SK-N-SH (cell line): ENCODE data around the gene PPM1N. TPM values are rescaled to one million over a fixed set of nuclear protein-coding genes. Genes with fewer than 3 reads are reported as not detected.

Experiments used
- CTCF ChIA-PET: fragments of 300-600, 350-600 bp; formaldehyde crosslinking; extraction: SDS; loops from one replicate; lab custom pipeline; 2021; lab: Yijun Ruan, JAX
- POLR2A ChIA-PET: fragments of 350-600 bp; sonication (Branson Sonifier 250); formaldehyde crosslinking; extraction: SDS; loops from one replicate; lab custom pipeline; 2020; ENCODE audit warnings: antibody characterized with exemption, inconsistent platforms; lab: Yijun Ruan, JAX
- DNase-seq: peaks from one replicate; pipeline ENCODE4 v3.0.0; 2012
- H2AFZ ChIP-seq: fragments of 200-600 bp; sonication (generic); 2 replicates; pipeline ENCODE4 v1.8.1; 2016; ENCODE audit warnings: antibody characterized with exemption, mild to moderate bottlenecking, low read depth
- H3F3A ChIP-seq: fragments of 200-600 bp; sonication (generic); replicated peaks from 2 replicates; pipeline ENCODE3; 2016; ENCODE audit warnings: antibody characterized with exemption, mild to moderate bottlenecking; ENCODE audit not compliant: insufficient read depth
- H3K27ac ChIP-seq, 2 experiments: fragments of 200-500 bp in 1 of 2; fragments of 200-600 bp in 1 of 2; sonication (Bioruptor generic) in 1 of 2; sonication (generic), shearing (Covaris generic) in 1 of 2; 2 replicates each; pipeline versions ENCODE4 v1.5.1 to v1.6.1; 2014 to 2016; ENCODE audit warnings: low read depth in 2 of 2, inconsistent platforms in 1 of 2, low read length in 1 of 2, mild to moderate bottlenecking in 1 of 2, mixed read lengths in 1 of 2
- H3K27me3 ChIP-seq: fragments of 200-600 bp; sonication (generic), shearing (Covaris generic); 2 replicates; pipeline ENCODE4 v1.6.1; 2016; ENCODE audit warnings: mixed run types; ENCODE audit not compliant: insufficient read depth
- H3K36me3 ChIP-seq, 2 experiments: fragments of 200-500 bp in 1 of 2; fragments of 200-600 bp in 1 of 2; sonication (Bioruptor generic) in 1 of 2; sonication (generic) in 1 of 2; replicated peaks in 1 of 2; 2 replicates each; pipeline versions ENCODE3 to v1.5.1; 2014 to 2016; ENCODE audit warnings: low read length in 1 of 2, mild to moderate bottlenecking in 1 of 2; ENCODE audit not compliant: insufficient read depth in 2 of 2, control insufficient read depth in 1 of 2
- H3K4me1 ChIP-seq, 2 experiments: fragments of 200-500 bp in 1 of 2; fragments of 200-600 bp in 1 of 2; sonication (Bioruptor generic) in 1 of 2; sonication (generic), shearing (Covaris generic) in 1 of 2; 2 replicates each; pipeline versions ENCODE4 v1.5.1 to v1.6.1; 2014 to 2016; ENCODE audit warnings: low read depth in 1 of 2, low read length in 1 of 2, mixed run types in 1 of 2; ENCODE audit not compliant: insufficient read depth in 2 of 2, control insufficient read depth in 1 of 2
- H3K4me2 ChIP-seq: fragments of 200-600 bp; sonication (generic), shearing (Covaris generic); 2 replicates; pipeline ENCODE4 v1.6.1; 2017; ENCODE audit warnings: mixed run types
- H3K4me3 ChIP-seq, 2 experiments: fragments of 200-500 bp in 1 of 2; fragments of 200-600 bp in 1 of 2; sonication (Bioruptor generic) in 1 of 2; sonication (generic), shearing (Covaris generic) in 1 of 2; 2 replicates each; pipeline versions ENCODE4 v1.5.1 to v1.8.1; 2014 to 2016; ENCODE audit warnings: low read depth in 2 of 2, inconsistent platforms in 1 of 2, low read length in 1 of 2, mild to moderate bottlenecking in 1 of 2, mixed read lengths in 1 of 2, moderate library complexity in 1 of 2
- H3K79me2 ChIP-seq: fragments of 200-600 bp; sonication (generic); 2 replicates; pipeline ENCODE4 v1.8.1; 2017; ENCODE audit warnings: mild to moderate bottlenecking; ENCODE audit not compliant: insufficient read depth
- H3K9ac ChIP-seq: fragments of 200-600 bp; sonication (generic); 2 replicates; pipeline ENCODE4 v1.6.1; 2017; ENCODE audit warnings: mixed run types
- H3K9me2 ChIP-seq: fragments of 200-600 bp; sonication (generic); 2 replicates; pipeline ENCODE4 v1.6.1; 2017; ENCODE audit warnings: mixed run types
- H3K9me3 ChIP-seq: fragments of 200-600 bp; sonication (generic); 2 replicates; pipeline ENCODE4 v1.6.1; 2017; ENCODE audit warnings: mixed run types, mild to moderate bottlenecking, moderate library complexity
- H4K20me1 ChIP-seq: fragments of 200-600 bp; sonication (generic); 2 replicates; pipeline ENCODE4 v1.6.1; 2017; ENCODE audit warnings: mild to moderate bottlenecking, mixed run types; ENCODE audit not compliant: insufficient read depth
- ELF1 ChIP-seq: IDR thresholded peaks from 2 replicates; pipeline ENCODE4 v1.4.0; 2012
- FOXJ3 ChIP-seq: sonication (generic); formaldehyde crosslinking; IDR thresholded peaks from 2 replicates; pipeline ENCODE4 v1.5.1; 2020; ENCODE audit warnings: mild to moderate bottlenecking, missing genetic modification reagents
- JUND ChIP-seq: IDR thresholded peaks from 2 replicates; pipeline ENCODE4 v1.4.0; 2012
- RAD21 ChIP-seq: IDR thresholded peaks from 2 replicates; pipeline ENCODE4 v1.6.1; 2012; ENCODE audit warnings: mild to moderate bottlenecking, low read length
- REST ChIP-seq: IDR thresholded peaks from 2 replicates; pipeline ENCODE4 v1.6.1; 2012; ENCODE audit warnings: mild to moderate bottlenecking, low read depth, low read length, moderate library complexity
- TAF1 ChIP-seq: IDR thresholded peaks from 2 replicates; pipeline ENCODE4 v1.6.1; 2012; ENCODE audit warnings: low read depth, mild to moderate bottlenecking, low read length, moderate library complexity, borderline replicate concordance
- TCF12 ChIP-seq: IDR thresholded peaks from 2 replicates; pipeline ENCODE4 v1.4.0; 2012
- TEAD4 ChIP-seq: IDR thresholded peaks from 2 replicates; pipeline ENCODE4 v1.4.0; 2012; ENCODE audit warnings: mild to moderate bottlenecking, borderline replicate concordance; ENCODE audit not compliant: insufficient read depth
- YY1 ChIP-seq: IDR thresholded peaks from 2 replicates; pipeline ENCODE4 v1.4.0; 2012; ENCODE audit warnings: low read depth, mild to moderate bottlenecking
- WGBS: methylation state at CpG from one replicate; pipeline ENCODE4 v1.1.6; 2017; ENCODE audit warnings: low lambda C conversion rate; 5-methylcytosine and 5-hydroxymethylcytosine counted together
- polyA plus RNA-seq, 3 experiments: library from polyadenylated mRNA; depleted of rRNA; stranded (reverse); fragments of >200 nt; gene quantifications; 2 replicates each; pipeline ENCODE4 v1.2.3, GENCODE V29; 2012
- TF ChIP-seq, protein P1 (sequence below): IDR thresholded peaks from 2 replicates; pipeline ENCODE4 v1.4.0; 2012; ENCODE audit warnings: low read depth
- TF ChIP-seq, protein P2 (sequence below): fragments of 150-350 bp; IDR thresholded peaks from 2 replicates; pipeline ENCODE4 v1.6.1; 2017; ENCODE audit warnings: antibody characterized with exemption, low read length, low read depth, borderline replicate concordance
- TF ChIP-seq, protein P3 (sequence below): fragments of 150-350 bp; IDR thresholded peaks from 2 replicates; pipeline ENCODE4 v1.6.1; 2016; ENCODE audit warnings: mild to moderate bottlenecking, low read depth, low read length

The PPM1N gene
- polyA plus RNA-seq, 1 of the 3 experiments (the other 2 are of a cell fraction): 10.3 TPM

GRCh38 chr19:45484273-45484945 lies 13.8 kb upstream of the PPM1N start:
- ChIA-PET POLR2A (interaction anchor here (0.7 to 2.4 kb wide), 4 partner anchors 11 to 39 kb away, joined by 3 to 14 read pairs (median 4); no protein-coding TSS in a partner anchor), CTCF (interaction anchor here (0.7 to 27.6 kb wide), 30 partner anchors 8 to 457 kb away, joined by 3 to 870 read pairs (median 6); partner anchors contain the start of genes ERCC1, FOSB, PPM1N and PPP1R13L)
- no peaks in the 10 kb centered on the region for H3K27me3 ChIP-seq

More at GRCh38 chr19:45484273-45484945, 13.8 kb upstream of the PPM1N start:
- H3K4me2 ChIP-seq: no peak overlapping the region
- H2AFZ ChIP-seq: no peak overlapping the region
- no peak overlapping the region for H3K27ac ChIP-seq
- H4K20me1 ChIP-seq: no peaks in the 10 kb centered on the region
- H3K9me3 ChIP-seq: no peaks in the 10 kb centered on the region
- TF ChIP-seq YY1: no peak
- TF ChIP-seq ELF1: no peak
- TF ChIP-seq, protein P1, sequence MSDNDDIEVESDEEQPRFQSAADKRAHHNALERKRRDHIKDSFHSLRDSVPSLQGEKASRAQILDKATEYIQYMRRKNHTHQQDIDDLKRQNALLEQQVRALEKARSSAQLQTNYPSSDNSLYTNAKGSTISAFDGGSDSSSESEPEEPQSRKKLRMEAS: no peak
- TF ChIP-seq RAD21: no peak
- no peak for TF ChIP-seq TAF1
- TF ChIP-seq, protein P2, sequence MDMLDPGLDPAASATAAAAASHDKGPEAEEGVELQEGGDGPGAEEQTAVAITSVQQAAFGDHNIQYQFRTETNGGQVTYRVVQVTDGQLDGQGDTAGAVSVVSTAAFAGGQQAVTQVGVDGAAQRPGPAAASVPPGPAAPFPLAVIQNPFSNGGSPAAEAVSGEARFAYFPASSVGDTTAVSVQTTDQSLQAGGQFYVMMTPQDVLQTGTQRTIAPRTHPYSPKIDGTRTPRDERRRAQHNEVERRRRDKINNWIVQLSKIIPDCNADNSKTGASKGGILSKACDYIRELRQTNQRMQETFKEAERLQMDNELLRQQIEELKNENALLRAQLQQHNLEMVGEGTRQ: no peak
- no peak for TF ChIP-seq REST
- TF ChIP-seq TEAD4: no peak
- TF ChIP-seq JUND: no peak
- TF ChIP-seq TCF12: no peak
- TF ChIP-seq, protein P3, sequence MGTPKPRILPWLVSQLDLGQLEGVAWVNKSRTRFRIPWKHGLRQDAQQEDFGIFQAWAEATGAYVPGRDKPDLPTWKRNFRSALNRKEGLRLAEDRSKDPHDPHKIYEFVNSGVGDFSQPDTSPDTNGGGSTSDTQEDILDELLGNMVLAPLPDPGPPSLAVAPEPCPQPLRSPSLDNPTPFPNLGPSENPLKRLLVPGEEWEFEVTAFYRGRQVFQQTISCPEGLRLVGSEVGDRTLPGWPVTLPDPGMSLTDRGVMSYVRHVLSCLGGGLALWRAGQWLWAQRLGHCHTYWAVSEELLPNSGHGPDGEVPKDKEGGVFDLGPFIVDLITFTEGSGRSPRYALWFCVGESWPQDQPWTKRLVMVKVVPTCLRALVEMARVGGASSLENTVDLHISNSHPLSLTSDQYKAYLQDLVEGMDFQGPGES: no peak
- TF ChIP-seq FOXJ3 (CRISPR knock-in tag): no peak
- H3F3A ChIP-seq: peaks cover 8% of the 10 kb centered on the region
- H3K9me2 ChIP-seq: no peaks in the 10 kb centered on the region
- H3K36me3 ChIP-seq: no peaks in the 10 kb centered on the region
- no peaks in the 10 kb centered on the region; a peak in 1 of 4 replicates for H3K4me1 ChIP-seq
- no peak overlapping the region for H3K4me3 ChIP-seq
- no peak overlapping the region for H3K9ac ChIP-seq
- no peak for DNase-seq
- 82% methylated on average over 13 of the region's 13 CpGs for WGBS
- H3K79me2 ChIP-seq: no peaks in the 10 kb centered on the region
